Mesenchymal stem cell (in vitro differentiated cells and primary cell): ENCODE results near the gene GFY.
A peak's percentile ranks its signal among the peaks of the same experiment; 100 is the strongest.

Source experiments
- DNase-seq: peaks from one replicate; pipeline ENCODE4 v3.0.0-alpha.2; 2013
- H2AFZ ChIP-seq: one replicate; pipeline ENCODE4 v1.6.1; 2013; ENCODE audit warnings: low read depth, mild to moderate bottlenecking, control low read depth, inconsistent platforms, low read length, moderate library complexity
- H2AK5ac ChIP-seq: 2 replicates; pipeline ENCODE4 v1.6.1; 2013; ENCODE audit warnings: low read length, moderate library complexity, mild to moderate bottlenecking, inconsistent platforms; ENCODE audit not compliant: severe bottlenecking
- H2BK120ac ChIP-seq: one replicate; pipeline ENCODE4 v1.6.1; 2013; ENCODE audit warnings: low read depth, mild to moderate bottlenecking, inconsistent platforms, low read length, moderate library complexity
- H2BK12ac ChIP-seq, 2 experiments: one replicate each; pipeline ENCODE4 v1.6.1; 2013; ENCODE audit warnings: inconsistent platforms in 2 of 2, low read length in 2 of 2, mild to moderate bottlenecking in 2 of 2, moderate library complexity in 2 of 2, control low read depth in 1 of 2
- H2BK15ac ChIP-seq: one replicate; pipeline ENCODE4 v1.6.1; 2013; ENCODE audit warnings: mild to moderate bottlenecking, low read depth, inconsistent platforms; ENCODE audit not compliant: poor library complexity, severe bottlenecking
- H2BK5ac ChIP-seq: 2 replicates; pipeline ENCODE4 v1.6.1; 2013; ENCODE audit warnings: low read depth, mild to moderate bottlenecking, low read length, control low read depth, inconsistent platforms; ENCODE audit not compliant: poor library complexity, severe bottlenecking
- H3K14ac ChIP-seq, 2 experiments: one replicate each; pipeline ENCODE4 v1.6.1; 2013; ENCODE audit warnings: inconsistent platforms in 2 of 2, low read length in 2 of 2, control low read depth in 1 of 2, mild to moderate bottlenecking in 1 of 2, moderate library complexity in 1 of 2
- H3K18ac ChIP-seq, 2 experiments: one replicate each; pipeline ENCODE4 v1.6.1; 2013; ENCODE audit warnings: inconsistent platforms in 2 of 2, low read length in 2 of 2, control low read depth in 1 of 2, low read depth in 1 of 2, mild to moderate bottlenecking in 1 of 2
- H3K23ac ChIP-seq, 2 experiments: one replicate each; pipeline ENCODE4 v1.6.1; 2013; ENCODE audit warnings: inconsistent platforms in 2 of 2, low read length in 2 of 2, mild to moderate bottlenecking in 2 of 2, moderate library complexity in 2 of 2, control low read depth in 1 of 2
- H3K27ac ChIP-seq: 2 replicates; pipeline ENCODE4 v1.5.1; 2013; ENCODE audit warnings: mild to moderate bottlenecking, moderate library complexity, low read length, control low read depth, inconsistent platforms; ENCODE audit not compliant: poor library complexity, severe bottlenecking
- H3K27me3 ChIP-seq, 2 experiments: 2 replicates each; pipeline versions ENCODE4 v1.6.1 to v1.7.0; 2013; ENCODE audit warnings: low read length in 2 of 2, mild to moderate bottlenecking in 2 of 2, moderate library complexity in 2 of 2, control low read depth in 1 of 2, inconsistent platforms in 1 of 2; ENCODE audit not compliant: control insufficient read depth in 1 of 2, insufficient read depth in 1 of 2
- H3K36me3 ChIP-seq, 2 experiments: 2 replicates each; pipeline versions ENCODE4 v1.6.1 to v1.7.0; 2013; ENCODE audit warnings: low read length in 2 of 2, control low read depth in 1 of 2, inconsistent platforms in 1 of 2, low read depth in 1 of 2, mild to moderate bottlenecking in 1 of 2; ENCODE audit not compliant: insufficient read depth in 2 of 2, control insufficient read depth in 1 of 2
- H3K4ac ChIP-seq, 2 experiments: one replicate each; pipeline ENCODE4 v1.6.1; 2013; ENCODE audit warnings: inconsistent platforms in 2 of 2, low read length in 2 of 2, mild to moderate bottlenecking in 2 of 2, moderate library complexity in 2 of 2, control low read depth in 1 of 2, low read depth in 1 of 2
- H3K4me1 ChIP-seq: 2 replicates; pipeline ENCODE4 v1.6.1; 2013; ENCODE audit warnings: low read depth, low read length, control low read depth; ENCODE audit not compliant: control insufficient read depth, insufficient read depth
- H3K4me2 ChIP-seq: 2 replicates; pipeline ENCODE4 v1.6.1; 2013; ENCODE audit warnings: low read length, mild to moderate bottlenecking, inconsistent platforms; ENCODE audit not compliant: poor library complexity, severe bottlenecking
- H3K4me3 ChIP-seq, 2 experiments: 2 replicates each; pipeline versions ENCODE4 v1.5.1 to v1.7.0; 2013; ENCODE audit warnings: low read length in 2 of 2, mild to moderate bottlenecking in 2 of 2, control low read depth in 1 of 2, low read depth in 1 of 2; ENCODE audit not compliant: insufficient read depth in 1 of 2
- H3K79me1 ChIP-seq: replicated peaks from 2 replicates; pipeline ENCODE4 v1.6.1; 2013; ENCODE audit warnings: mild to moderate bottlenecking, control low read depth, low read length, inconsistent platforms; ENCODE audit not compliant: poor library complexity, severe bottlenecking
- H3K9ac ChIP-seq: 2 replicates; pipeline ENCODE4 v1.7.0; 2013; ENCODE audit warnings: mild to moderate bottlenecking, low read length, moderate library complexity
- H3K9me3 ChIP-seq: 2 replicates; pipeline ENCODE4 v1.7.0; 2013; ENCODE audit warnings: mild to moderate bottlenecking, low read length; ENCODE audit not compliant: control insufficient read depth
- H4K8ac ChIP-seq: one replicate; pipeline ENCODE4 v1.6.1; 2013; ENCODE audit warnings: inconsistent platforms, mild to moderate bottlenecking, low read length, moderate library complexity
- H4K91ac ChIP-seq: one replicate; pipeline ENCODE4 v1.6.1; 2013; ENCODE audit warnings: mild to moderate bottlenecking, low read length, inconsistent platforms
- WGBS: methylation state at CpG from one replicate; pipeline ENCODE4 v1.1.7; 2013; ENCODE audit warnings: mixed read lengths; 5-methylcytosine and 5-hydroxymethylcytosine counted together

The GFY gene

DNA sequence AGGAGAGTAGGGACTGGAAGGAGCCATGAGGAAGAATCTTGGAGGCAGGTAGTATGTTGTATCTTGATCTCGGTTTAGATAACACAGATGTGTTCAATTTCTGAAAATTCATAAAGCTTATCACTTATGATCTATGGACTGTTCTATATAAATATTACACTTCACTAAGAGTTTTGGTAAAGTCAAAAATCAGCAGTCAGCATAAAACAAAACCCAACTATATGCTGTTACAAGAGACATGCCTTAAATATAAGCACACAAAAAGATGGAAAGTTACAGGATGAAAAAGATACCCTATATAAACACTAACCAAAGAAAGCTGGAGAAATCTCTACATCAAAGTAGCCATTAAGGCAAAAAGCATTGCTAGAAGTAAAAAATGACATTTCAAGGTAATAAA, 41.6 kb upstream of the GFY start:
- Histone ChIP-seq H3K4me3 (no peak overlapping the region), H2AK5ac (no peak overlapping the region), H3K9me3 (peaks cover 22% of the 10 kb centered on the region), H2BK5ac (no peak overlapping the region), H3K23ac (no peak overlapping the region), H3K18ac (no peak overlapping the region), H3K79me1 (no peaks in the 10 kb centered on the region), H3K27me3 (peaks cover under 1 to 3% of the 10 kb centered on the region in 2 experiments), H3K4me2 (no peak overlapping the region), H2BK12ac (no peak overlapping the region), H3K4ac (no peak overlapping the region), H4K8ac (no peak overlapping the region), H3K4me1 (peaks cover 1% of the 10 kb centered on the region), H2BK15ac (no peak overlapping the region), H2AFZ (no peak overlapping the region), H2BK120ac (no peak overlapping the region), H3K14ac (no peak overlapping the region), H3K36me3 (no peaks in the 10 kb centered on the region), H3K27ac (no peak overlapping the region), H3K9ac (no peak overlapping the region), H4K91ac (no peak overlapping the region)
- WGBS = no CpG with 5 or more reads among the region's 1 CpG
- no peak for DNase-seq

DNA sequence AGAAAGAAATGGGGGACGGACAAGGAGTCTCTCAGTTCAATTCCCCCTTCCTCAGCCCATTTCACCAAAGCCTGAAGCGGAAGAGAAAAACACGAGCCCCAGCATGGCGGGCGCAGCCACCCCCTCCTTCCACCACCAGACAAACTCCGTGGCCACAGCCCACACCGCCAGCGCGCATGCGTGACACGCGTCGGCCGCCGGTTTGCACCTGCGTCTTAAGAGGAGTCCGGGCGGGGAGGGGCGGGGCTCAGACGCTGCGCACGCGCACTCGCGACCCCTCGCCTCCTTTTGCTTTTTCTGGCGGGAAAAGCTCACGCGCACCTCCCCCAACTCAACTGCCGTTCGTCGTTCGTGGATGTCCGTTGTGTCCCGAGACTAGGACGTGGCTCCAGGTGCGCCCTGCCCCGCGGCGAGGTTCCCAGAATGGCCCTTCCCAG, 37.2 kb upstream of the GFY start, which contains the start of gene KASH5:
TSS of gene KASH5 (plus strand) at position 314 of the 437 bp plus-strand sequence. CDS start 2,635 bp downstream, outside the sequence.
- no peak within 1 kb of the TSS for H3K4me3 ChIP-seq
- H2AFZ ChIP-seq = no peak within 1 kb of the TSS
- H2AK5ac ChIP-seq = no peak within 1 kb of the TSS
- H3K14ac ChIP-seq = no peak within 1 kb of the TSS
- no peak within 1 kb of the TSS for H3K18ac ChIP-seq
- H4K91ac ChIP-seq = peak within 1 kb of the TSS; percentile 39
- peak within 1 kb of the TSS; percentile 52 for H2BK15ac ChIP-seq
- peaks cover 11 to 39% of the 10 kb centered on the region in 2 experiments for H3K27me3 ChIP-seq
- no peak within 1 kb of the TSS for H2BK120ac ChIP-seq
- no peak within 1 kb of the TSS for H3K9ac ChIP-seq
- H3K4me1 ChIP-seq = peaks cover 1% of the 10 kb centered on the region
- DNase-seq = no peak
- 82% methylated on average over 40 of the region's 40 CpGs for WGBS
- H4K8ac ChIP-seq = no peak within 1 kb of the TSS
- H2BK5ac ChIP-seq = no peak within 1 kb of the TSS
- H3K4ac ChIP-seq = no peak within 1 kb of the TSS
- H2BK12ac ChIP-seq = no peak within 1 kb of the TSS
- H3K4me2 ChIP-seq = no peak within 1 kb of the TSS
- no peaks in the 10 kb centered on the region for H3K79me1 ChIP-seq
- H3K27ac ChIP-seq = no peak within 1 kb of the TSS
- no peaks in the 10 kb centered on the region for H3K36me3 ChIP-seq
- H3K23ac ChIP-seq = no peak within 1 kb of the TSS
- H3K9me3 ChIP-seq = peaks cover 10% of the 10 kb centered on the region

DNA sequence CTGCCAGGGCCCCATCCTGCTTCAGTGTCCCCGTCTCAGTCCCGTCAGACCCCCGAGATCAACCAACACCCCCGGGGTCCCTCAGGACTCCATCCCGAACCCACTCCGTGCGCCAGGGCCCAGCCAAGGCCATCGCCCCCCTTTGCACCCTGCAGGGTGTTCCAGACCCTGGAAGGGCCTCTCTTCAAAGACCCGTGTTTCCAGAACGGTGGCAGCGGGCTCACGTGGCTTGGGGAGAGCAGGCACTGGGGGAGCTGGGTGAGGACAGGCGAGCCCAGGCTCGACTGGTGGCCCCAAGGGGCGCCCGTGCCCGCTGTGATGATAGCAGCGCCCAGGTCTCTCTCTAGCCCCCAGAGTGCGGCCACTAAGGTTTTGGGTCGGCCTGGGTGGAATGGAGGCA, 35.8 kb upstream of the GFY start:
- H4K91ac ChIP-seq = no peak overlapping the region
- H3K4ac ChIP-seq = no peak overlapping the region
- H3K4me3 ChIP-seq = no peak overlapping the region
- no peaks in the 10 kb centered on the region for H3K79me1 ChIP-seq
- peaks cover 24 to 54% of the 10 kb centered on the region in 2 experiments for H3K27me3 ChIP-seq
- H2BK15ac ChIP-seq = no peak overlapping the region
- H2AK5ac ChIP-seq = no peak overlapping the region
- no peak overlapping the region for H4K8ac ChIP-seq
- H2BK12ac ChIP-seq = no peak overlapping the region
- no peak overlapping the region for H3K18ac ChIP-seq
- no peak overlapping the region for H3K9ac ChIP-seq
- H3K27ac ChIP-seq = no peak overlapping the region
- no peak for DNase-seq
- 91% methylated on average over 20 of the region's 20 CpGs for WGBS
- no peak overlapping the region for H2AFZ ChIP-seq
- no peak overlapping the region for H3K4me2 ChIP-seq
- H3K14ac ChIP-seq = no peak overlapping the region
- H3K4me1 ChIP-seq = peaks cover 1% of the 10 kb centered on the region
- H2BK120ac ChIP-seq = no peak overlapping the region
- H2BK5ac ChIP-seq = no peak overlapping the region
- H3K36me3 ChIP-seq = no peaks in the 10 kb centered on the region
- H3K23ac ChIP-seq = no peak overlapping the region
- no peaks in the 10 kb centered on the region for H3K9me3 ChIP-seq

- Histone ChIP-seq H3K4me2 (no peak overlapping the region), H2BK12ac (no peak overlapping the region), H3K4ac (no peak overlapping the region), H2AK5ac (no peak overlapping the region), H3K9ac (no peak overlapping the region), H2BK15ac (no peak overlapping the region), H3K14ac (no peak overlapping the region), H3K36me3 (no peaks in the 10 kb centered on the region), H2AFZ (no peak overlapping the region), H2BK5ac (no peak overlapping the region), H3K79me1 (no peaks in the 10 kb centered on the region), H3K4me1 (peaks cover 1% of the 10 kb centered on the region), H4K8ac (no peak overlapping the region), H3K23ac (no peak overlapping the region), H3K4me3 (no peak overlapping the region), H2BK120ac (no peak overlapping the region), H3K27me3 (peaks cover 28 to 62% of the 10 kb centered on the region in 2 experiments), H3K18ac (no peak overlapping the region), H4K91ac (no peak overlapping the region), H3K9me3 (no peaks in the 10 kb centered on the region), H3K27ac (no peak overlapping the region)
- DNase-seq = no peak
- WGBS = 74% methylated on average over 26 of the region's 26 CpGs
Observed at GRCh38 chr19:49390131-49390928, 34.9 kb upstream of the GFY start.
